ENCODE measurements around the gene TCP1. TPM values are rescaled to one million over a fixed set of nuclear protein-coding genes. Genes with fewer than 3 reads are reported as not detected.

TCP1 gene
- total and polyA plus RNA-seq, 2 of the 8 experiments (the other 6 are each of a cell fraction or from before 2014, with no cell fraction given): 117 to 348 TPM

- TF ChIP-seq RBBP5 (IDR thresholded peaks at IDR 0.05; ENCODE audit: borderline replicate concordance, low read depth, low read length) (no peak), EGR1 (IDR thresholded peaks at IDR 0.05; ENCODE audit: borderline replicate concordance, low read depth, low read length) (no peak), PHF8 (conservative IDR thresholded peaks at IDR 0.05; ENCODE audit: low read depth, low read length) (no peak), JUN (IDR thresholded peaks at IDR 0.05; ENCODE audit: low read depth, low read length) (no peak), RFX5 (IDR thresholded peaks at IDR 0.05; ENCODE audit: borderline replicate concordance, low read depth, low read length) (no peak)
Measured at GRCh38 chr6:159829526-159829925, 40.1 kb upstream of the TCP1 start (continued).
